Measurements from ENCODE around the gene CDC42BPA. TPM values are rescaled to one million over a fixed set of nuclear protein-coding genes. Genes with fewer than 3 reads are reported as not detected.
A peak's percentile ranks its signal among the peaks of the same experiment; 100 is the strongest.

CDC42BPA gene
- total RNA-seq, 1 donor from 2014 or later, result 40.3 TPM

DNA sequence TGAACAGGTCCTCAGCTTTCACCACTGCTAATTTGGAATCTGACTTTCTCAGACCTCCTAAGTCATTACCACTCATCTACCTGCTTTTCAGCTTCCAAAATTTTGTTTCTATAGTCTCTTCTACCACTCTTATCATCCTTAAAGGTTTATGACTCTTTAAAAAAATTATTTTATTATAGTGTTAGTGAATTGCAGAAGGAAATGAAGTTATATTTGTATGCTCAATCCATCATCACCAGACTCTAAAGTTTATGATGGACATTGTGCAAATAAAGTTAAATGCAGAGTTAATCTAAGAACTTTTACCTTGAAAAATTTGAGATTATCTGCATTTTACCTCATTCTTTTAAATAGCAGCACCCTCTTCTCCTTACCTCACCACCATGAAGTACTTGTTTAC is 14.6 kb downstream of the CDC42BPA start:
- H3K4me3 ChIP-seq, result no peak overlapping the region
- H3K27me3 ChIP-seq (ENCODE audit: low read depth), result no peaks in the 10 kb centered on the region
- H3K4me1 ChIP-seq, result peaks cover 16% of the 10 kb centered on the region
- ATAC-seq (no peak), DNase-seq (no peak)
- intact Hi-C loops (cut with DNase I), result no loop called here
- no peaks in the 10 kb centered on the region for H3K9me3 ChIP-seq
- no peak overlapping the region for H3K27ac ChIP-seq
- TF ChIP-seq, protein P1, sequence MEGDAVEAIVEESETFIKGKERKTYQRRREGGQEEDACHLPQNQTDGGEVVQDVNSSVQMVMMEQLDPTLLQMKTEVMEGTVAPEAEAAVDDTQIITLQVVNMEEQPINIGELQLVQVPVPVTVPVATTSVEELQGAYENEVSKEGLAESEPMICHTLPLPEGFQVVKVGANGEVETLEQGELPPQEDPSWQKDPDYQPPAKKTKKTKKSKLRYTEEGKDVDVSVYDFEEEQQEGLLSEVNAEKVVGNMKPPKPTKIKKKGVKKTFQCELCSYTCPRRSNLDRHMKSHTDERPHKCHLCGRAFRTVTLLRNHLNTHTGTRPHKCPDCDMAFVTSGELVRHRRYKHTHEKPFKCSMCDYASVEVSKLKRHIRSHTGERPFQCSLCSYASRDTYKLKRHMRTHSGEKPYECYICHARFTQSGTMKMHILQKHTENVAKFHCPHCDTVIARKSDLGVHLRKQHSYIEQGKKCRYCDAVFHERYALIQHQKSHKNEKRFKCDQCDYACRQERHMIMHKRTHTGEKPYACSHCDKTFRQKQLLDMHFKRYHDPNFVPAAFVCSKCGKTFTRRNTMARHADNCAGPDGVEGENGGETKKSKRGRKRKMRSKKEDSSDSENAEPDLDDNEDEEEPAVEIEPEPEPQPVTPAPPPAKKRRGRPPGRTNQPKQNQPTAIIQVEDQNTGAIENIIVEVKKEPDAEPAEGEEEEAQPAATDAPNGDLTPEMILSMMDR (IDR thresholded peaks at IDR 0.05), result no peak
- H3K36me3 ChIP-seq, result no peaks in the 10 kb centered on the region

DNA sequence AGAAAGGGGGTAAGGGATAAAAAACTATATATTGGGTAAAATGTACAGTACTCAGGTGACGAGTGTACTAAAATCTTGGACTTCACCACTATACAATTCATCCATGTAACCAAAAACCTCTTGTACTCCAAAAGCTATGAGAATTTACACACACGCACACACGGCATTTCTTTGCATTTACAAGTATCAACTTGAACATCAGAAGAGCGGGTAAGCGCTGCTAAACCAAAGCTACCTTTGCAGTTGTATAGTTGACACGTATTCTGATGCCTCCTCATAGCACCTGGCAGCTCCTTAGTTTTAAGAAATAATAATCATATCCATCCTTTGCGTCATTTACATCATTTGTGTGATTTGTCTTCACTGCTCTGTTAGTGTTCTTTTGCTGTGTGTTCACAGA is 17.6 kb downstream of the CDC42BPA start:
- H3K27me3 ChIP-seq (ENCODE audit: low read depth), result no peaks in the 10 kb centered on the region
- TF ChIP-seq, protein P1 (IDR thresholded peaks at IDR 0.05), result no peak
- H3K36me3 ChIP-seq, result no peaks in the 10 kb centered on the region
- H3K4me3 ChIP-seq, result no peak overlapping the region
- no peak for ATAC-seq
- peaks cover 19% of the 10 kb centered on the region for H3K4me1 ChIP-seq
- H3K27ac ChIP-seq, result no peak overlapping the region
- no peak for DNase-seq
- H3K9me3 ChIP-seq, result no peaks in the 10 kb centered on the region
- intact Hi-C loops (cut with DNase I), result no loop called here

DNA sequence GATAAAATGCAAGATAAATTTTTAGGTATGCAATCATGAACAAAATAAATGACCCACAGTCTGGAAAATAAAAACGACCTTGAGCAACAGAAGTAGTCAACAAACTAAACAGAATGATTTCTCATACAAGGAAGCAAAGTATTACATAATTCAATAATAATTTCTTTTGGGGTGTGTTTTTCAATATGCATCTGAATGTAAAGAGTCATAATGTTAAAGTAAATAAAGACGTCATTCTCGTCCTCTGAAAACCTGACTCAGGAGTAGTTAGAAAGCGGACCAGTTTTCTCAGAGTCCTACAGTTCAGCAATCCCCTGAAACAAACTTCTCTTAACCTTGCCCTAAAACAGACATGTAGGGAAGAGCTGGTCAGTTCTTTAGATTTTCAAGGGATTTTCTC is 18.6 kb downstream of the CDC42BPA start:
- Histone ChIP-seq H3K27me3 (ENCODE audit: low read depth) (no peaks in the 10 kb centered on the region), H3K27ac (no peak overlapping the region), H3K4me1 (peaks cover 19% of the 10 kb centered on the region), H3K36me3 (no peaks in the 10 kb centered on the region), H3K9me3 (no peaks in the 10 kb centered on the region), H3K4me3 (no peak overlapping the region)
- intact Hi-C loops (cut with DNase I), result no loop called here
- ATAC-seq (no peak), DNase-seq (no peak)
- TF ChIP-seq, protein P1 (IDR thresholded peaks at IDR 0.05), result no peak

DNA sequence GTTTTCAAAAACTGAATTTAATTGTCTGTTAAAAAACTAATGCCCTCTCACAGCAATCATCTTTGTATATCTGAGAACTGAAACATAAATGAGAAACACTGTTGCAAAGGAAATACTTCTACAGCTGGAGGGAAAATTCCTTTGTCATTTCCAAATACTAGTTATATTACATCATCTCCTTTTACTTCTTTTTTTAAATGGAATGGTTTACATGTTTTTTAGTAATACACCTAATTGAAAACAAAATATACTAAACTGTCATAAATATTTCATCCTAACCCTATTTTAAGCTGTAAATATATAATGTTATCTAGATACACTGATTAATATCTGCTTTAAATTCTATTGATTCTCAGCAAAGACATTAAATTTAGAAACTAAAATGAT is 19.1 kb downstream of the CDC42BPA start:
- Histone ChIP-seq H3K4me1 (peaks cover 19% of the 10 kb centered on the region), H3K9me3 (no peaks in the 10 kb centered on the region), H3K36me3 (no peaks in the 10 kb centered on the region), H3K4me3 (no peak overlapping the region), H3K27ac (peak overlapping the region; percentile 25), H3K27me3 (ENCODE audit: low read depth) (no peaks in the 10 kb centered on the region)
- DNase-seq (no peak), ATAC-seq (no peak)
- TF ChIP-seq, protein P1 (IDR thresholded peaks at IDR 0.05), result no peak
- intact Hi-C loops (cut with DNase I), result no loop called here

DNA sequence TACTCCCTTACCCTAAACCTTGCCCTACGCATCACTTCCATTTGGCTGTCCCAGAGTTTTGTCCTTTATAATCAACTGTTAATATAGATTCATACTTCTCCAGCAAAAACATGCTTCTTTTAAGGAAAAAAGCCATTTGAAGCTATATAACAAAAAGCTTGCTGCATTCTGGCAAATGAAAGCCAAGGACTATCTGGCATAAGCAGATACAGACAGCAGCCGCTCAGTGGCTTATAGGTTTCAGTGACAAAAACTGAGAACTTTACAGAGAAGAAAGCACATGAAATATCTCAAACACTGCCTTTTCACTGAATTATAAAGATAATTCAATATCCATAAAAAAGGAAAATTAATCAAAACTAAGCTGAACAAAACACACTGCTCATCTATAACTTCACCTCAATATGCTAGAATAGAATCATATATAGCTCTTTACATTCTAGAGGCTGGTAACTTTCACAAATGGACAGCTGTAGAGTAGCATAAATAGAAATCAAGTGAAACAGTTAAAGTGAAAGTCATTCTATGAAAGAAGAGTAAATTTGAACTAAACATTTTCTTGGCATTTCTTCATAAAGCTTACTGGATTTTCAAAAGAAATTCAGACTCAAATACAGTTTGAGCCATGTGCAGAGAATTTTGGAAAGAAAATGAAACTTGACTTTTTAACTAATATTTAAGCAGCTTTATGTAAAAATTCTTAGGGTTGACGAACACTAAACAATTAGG is 19.6 kb downstream of the CDC42BPA start:
- DNase-seq (no peak), ATAC-seq (no peak)
- TF ChIP-seq, protein P1 (IDR thresholded peaks at IDR 0.05), result no peak
- Histone ChIP-seq H3K36me3 (no peaks in the 10 kb centered on the region), H3K4me1 (peaks cover 19% of the 10 kb centered on the region), H3K9me3 (no peaks in the 10 kb centered on the region), H3K27ac (peak overlapping the region; percentile 25), H3K4me3 (no peak overlapping the region), H3K27me3 (ENCODE audit: low read depth) (no peaks in the 10 kb centered on the region)
- intact Hi-C loops (cut with DNase I), result no loop called here
